KMS-11 (cell line): ENCODE data around the gene NDUFAF5.
A peak's percentile ranks its signal among the peaks of the same experiment; 100 is the strongest.
"Not testable (repeated sequence)": the region's sequence is repeated elsewhere in the genome, so short reads cannot be mapped to it uniquely, and the experiment has no call there.

ENCODE experiments used
- H2AFZ ChIP-seq: fragments of 200-600 bp; sonication (generic); 2 replicates; pipeline ENCODE4 v1.6.1; 2016; ENCODE audit warnings: antibody characterized with exemption, mixed run types, low read depth
- H3K27ac ChIP-seq: fragments of 200-600 bp; sonication (generic); 2 replicates; pipeline ENCODE4 v1.6.1; 2016; ENCODE audit warnings: mild to moderate bottlenecking, mixed run types
- H3K27me3 ChIP-seq: fragments of 200-600 bp; sonication (generic); 2 replicates; pipeline ENCODE4 v1.6.1; 2017; ENCODE audit warnings: mild to moderate bottlenecking, low read depth, mixed run types, moderate library complexity; ENCODE audit not compliant: insufficient read depth
- H3K36me3 ChIP-seq: fragments of 200-600 bp; sonication (generic); 2 replicates; pipeline ENCODE4 v1.6.1; 2017; ENCODE audit warnings: mild to moderate bottlenecking, mixed run types; ENCODE audit not compliant: insufficient read depth
- H3K4me1 ChIP-seq: fragments of 200-600 bp; sonication (generic); 2 replicates; pipeline ENCODE4 v1.6.1; 2016; ENCODE audit warnings: mild to moderate bottlenecking, low read depth, mixed run types; ENCODE audit not compliant: poor library complexity, severe bottlenecking
- H3K4me2 ChIP-seq: fragments of 200-600 bp; sonication (generic); 2 replicates; pipeline ENCODE4 v1.7.0; 2016; ENCODE audit warnings: mild to moderate bottlenecking, mixed run types
- H3K4me3 ChIP-seq: fragments of 200-600 bp; sonication (generic); IDR thresholded peaks from 2 replicates; pipeline ENCODE4 v1.6.1; 2017; ENCODE audit warnings: low read depth, low read length, mixed read lengths; ENCODE audit not compliant: insufficient read depth
- H3K79me2 ChIP-seq: fragments of 200-600 bp; sonication (generic); 2 replicates; pipeline ENCODE4 v1.6.1; 2016; ENCODE audit warnings: low read depth, mixed run types; ENCODE audit not compliant: insufficient read depth
- H3K9ac ChIP-seq: fragments of 200-600 bp; sonication (generic); 2 replicates; pipeline ENCODE4 v1.6.1; 2016; ENCODE audit warnings: mild to moderate bottlenecking, mixed run types
- H4K20me1 ChIP-seq: fragments of 200-600 bp; sonication (generic); 2 replicates; pipeline ENCODE4 v1.6.1; 2016; ENCODE audit warnings: mild to moderate bottlenecking, mixed run types; ENCODE audit not compliant: insufficient read depth
- CTCF ChIP-seq: fragments of 200-600 bp; sonication (generic); conservative IDR thresholded peaks from 2 replicates; pipeline ENCODE4 v1.6.1; 2017; ENCODE audit warnings: low read depth, mild to moderate bottlenecking, antibody characterized with exemption, low read length, moderate library complexity, mixed read lengths

The NDUFAF5 gene

DNA sequence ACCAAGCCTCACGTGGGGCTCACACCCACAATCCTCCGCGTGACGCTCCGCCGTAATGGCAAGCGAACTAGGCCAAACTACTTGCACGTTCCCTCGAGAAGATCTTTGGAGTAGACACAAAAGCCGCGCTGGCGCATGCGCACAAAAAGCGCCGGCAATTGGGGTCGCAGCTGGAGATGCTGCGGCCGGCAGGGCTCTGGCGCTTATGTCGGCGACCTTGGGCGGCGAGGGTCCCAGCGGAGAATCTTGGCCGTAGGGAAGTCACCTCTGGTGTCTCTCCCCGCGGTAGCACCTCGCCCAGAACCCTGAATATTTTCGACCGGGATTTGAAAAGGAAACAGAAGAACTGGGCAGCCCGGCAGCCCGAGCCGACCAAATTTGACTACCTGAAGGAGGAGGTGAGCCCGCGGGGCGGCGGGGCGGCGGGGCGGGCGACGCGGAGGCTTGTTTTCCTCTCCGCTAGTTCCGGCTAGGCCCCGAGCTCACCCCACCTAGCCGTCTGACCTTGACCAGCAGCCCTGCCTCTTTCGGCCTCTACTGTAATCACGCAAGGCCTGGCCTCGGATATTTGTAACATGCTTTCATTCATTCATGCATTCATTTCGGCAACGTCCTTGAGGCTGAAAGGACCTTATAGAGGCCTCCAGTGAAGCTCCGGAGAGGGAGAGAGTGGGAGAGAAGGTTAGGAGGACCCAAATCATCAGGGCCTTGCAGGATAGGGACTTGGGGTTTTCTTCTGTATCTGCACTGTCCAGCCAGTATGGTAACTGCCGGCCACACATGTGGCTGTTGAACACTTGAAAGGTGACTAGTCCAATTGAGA, at the start of gene NDUFAF5, which contains the start of gene ESF1:
Gene NDUFAF5, plus strand, starts transcription at position 136 of the 823 bp plus-strand sequence. Its CDS starts 41 bp downstream, at position 177.
Gene ESF1, minus strand, starts transcription at position 27 of the 823 bp plus-strand sequence. CDS start 1,779 bp downstream, outside the sequence.
- no peaks in the 10 kb centered on the region for H3K27me3 ChIP-seq
- peak within 1 kb of the TSS; percentile 77 for H3K27ac ChIP-seq
- peak within 1 kb of the TSS; percentile 79 for H2AFZ ChIP-seq
- TF ChIP-seq CTCF = no peak
- peaks cover 30% of the 10 kb centered on the region for H3K79me2 ChIP-seq
- no peaks in the 10 kb centered on the region for H3K36me3 ChIP-seq
- peak within 1 kb of the TSS; percentile 71 for H3K4me2 ChIP-seq
- H4K20me1 ChIP-seq = no peaks in the 10 kb centered on the region
- peaks cover 20% of the 10 kb centered on the region for H3K4me1 ChIP-seq
- peak within 1 kb of the TSS; percentile 81 for H3K9ac ChIP-seq
- H3K4me3 ChIP-seq = no peak within 1 kb of the TSS

DNA sequence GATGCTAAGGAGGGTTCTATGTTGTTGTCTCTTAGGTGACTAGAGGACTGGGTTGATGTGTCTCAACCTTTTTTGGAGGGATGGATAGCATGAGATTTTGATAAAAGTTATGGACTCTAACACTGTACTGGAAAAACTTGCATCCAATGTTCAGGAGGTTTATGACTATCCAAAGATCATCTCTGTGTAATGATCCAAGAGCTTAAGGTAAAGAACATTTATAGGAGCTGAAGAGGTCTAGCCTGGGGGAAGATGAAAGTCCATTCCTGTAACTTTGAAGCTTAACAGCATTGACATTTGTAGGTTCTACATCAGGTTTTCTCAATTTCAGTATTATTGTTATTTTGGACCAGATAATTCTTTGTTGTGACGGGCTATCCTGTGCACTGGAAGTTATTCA, 49.0 kb upstream of the NDUFAF5 start:
- no peak for TF ChIP-seq CTCF
- no peaks in the 10 kb centered on the region for H3K36me3 ChIP-seq

GRCh38 chr20:13736436-13737191, 48.2 kb upstream of the NDUFAF5 start:
- TF ChIP-seq CTCF = no peak
- Histone ChIP-seq H3K79me2 (no peaks in the 10 kb centered on the region), H3K9ac (no peak overlapping the region), H3K4me1 (peaks cover 19% of the 10 kb centered on the region), H3K36me3 (no peaks in the 10 kb centered on the region), H4K20me1 (no peaks in the 10 kb centered on the region), H3K4me3 (no peak overlapping the region), H3K27ac (no peak overlapping the region), H2AFZ (no peak overlapping the region), H3K27me3 (no peaks in the 10 kb centered on the region), H3K4me2 (no peak overlapping the region)

More for the DNA sequence above, 49.0 kb upstream of the NDUFAF5 start:
- Histone ChIP-seq H3K9ac (no peak overlapping the region), H3K79me2 (no peaks in the 10 kb centered on the region), H3K4me2 (no peak overlapping the region), H3K27ac (no peak overlapping the region), H3K4me1 (peaks cover 11% of the 10 kb centered on the region), H3K4me3 (no peak overlapping the region), H2AFZ (no peak overlapping the region), H3K27me3 (no peaks in the 10 kb centered on the region), H4K20me1 (no peaks in the 10 kb centered on the region)

DNA sequence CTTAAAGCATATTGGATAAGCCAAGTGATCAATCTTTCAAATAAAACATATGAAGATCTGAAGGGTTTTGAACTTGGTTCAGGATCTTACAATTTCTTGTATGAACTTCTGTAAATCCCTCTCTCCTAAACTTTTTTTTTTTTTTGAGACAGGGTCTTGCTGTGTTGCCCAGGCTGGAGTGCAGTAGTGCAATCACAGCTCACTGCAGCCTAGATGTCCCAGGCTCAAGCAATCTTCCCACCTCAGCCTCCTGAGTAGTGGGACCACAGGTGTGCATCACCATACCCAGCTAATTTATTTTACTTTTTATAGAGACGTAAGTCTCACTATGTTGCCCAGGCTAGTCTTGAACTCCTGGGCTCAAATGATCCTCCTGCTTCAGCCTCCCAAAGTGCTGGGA, 46.6 kb upstream of the NDUFAF5 start:
- H3K36me3 ChIP-seq, H3K4me3 ChIP-seq, H3K27ac ChIP-seq: not testable (repeated sequence)

More for the DNA sequence above, 46.6 kb upstream of the NDUFAF5 start:
- peaks cover 22% of the 10 kb centered on the region for H3K4me1 ChIP-seq
- not testable (repeated sequence) for H3K79me2 ChIP-seq, H3K4me2 ChIP-seq, H3K27me3 ChIP-seq, H4K20me1 ChIP-seq, H2AFZ ChIP-seq, H3K9ac ChIP-seq
